ENCODE measurements around the gene OR6Q1.

- TF ChIP-seq, protein P1, sequence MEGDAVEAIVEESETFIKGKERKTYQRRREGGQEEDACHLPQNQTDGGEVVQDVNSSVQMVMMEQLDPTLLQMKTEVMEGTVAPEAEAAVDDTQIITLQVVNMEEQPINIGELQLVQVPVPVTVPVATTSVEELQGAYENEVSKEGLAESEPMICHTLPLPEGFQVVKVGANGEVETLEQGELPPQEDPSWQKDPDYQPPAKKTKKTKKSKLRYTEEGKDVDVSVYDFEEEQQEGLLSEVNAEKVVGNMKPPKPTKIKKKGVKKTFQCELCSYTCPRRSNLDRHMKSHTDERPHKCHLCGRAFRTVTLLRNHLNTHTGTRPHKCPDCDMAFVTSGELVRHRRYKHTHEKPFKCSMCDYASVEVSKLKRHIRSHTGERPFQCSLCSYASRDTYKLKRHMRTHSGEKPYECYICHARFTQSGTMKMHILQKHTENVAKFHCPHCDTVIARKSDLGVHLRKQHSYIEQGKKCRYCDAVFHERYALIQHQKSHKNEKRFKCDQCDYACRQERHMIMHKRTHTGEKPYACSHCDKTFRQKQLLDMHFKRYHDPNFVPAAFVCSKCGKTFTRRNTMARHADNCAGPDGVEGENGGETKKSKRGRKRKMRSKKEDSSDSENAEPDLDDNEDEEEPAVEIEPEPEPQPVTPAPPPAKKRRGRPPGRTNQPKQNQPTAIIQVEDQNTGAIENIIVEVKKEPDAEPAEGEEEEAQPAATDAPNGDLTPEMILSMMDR (IDR thresholded peaks at IDR 0.05): no peak
- TF ChIP-seq EZH2 (IDR thresholded peaks at IDR 0.05; ENCODE audit: borderline replicate concordance, insufficient read depth, low read depth, low read length, poor library complexity, severe bottlenecking): no peak
Observed at GRCh38 chr11:58047818-58048217, 17.1 kb downstream of the OR6Q1 start.
